Measurements from ENCODE around the gene PNPLA5. TPM values are rescaled to one million over a fixed set of nuclear protein-coding genes. Genes with fewer than 3 reads are reported as not detected.

Gene PNPLA5, protein sequence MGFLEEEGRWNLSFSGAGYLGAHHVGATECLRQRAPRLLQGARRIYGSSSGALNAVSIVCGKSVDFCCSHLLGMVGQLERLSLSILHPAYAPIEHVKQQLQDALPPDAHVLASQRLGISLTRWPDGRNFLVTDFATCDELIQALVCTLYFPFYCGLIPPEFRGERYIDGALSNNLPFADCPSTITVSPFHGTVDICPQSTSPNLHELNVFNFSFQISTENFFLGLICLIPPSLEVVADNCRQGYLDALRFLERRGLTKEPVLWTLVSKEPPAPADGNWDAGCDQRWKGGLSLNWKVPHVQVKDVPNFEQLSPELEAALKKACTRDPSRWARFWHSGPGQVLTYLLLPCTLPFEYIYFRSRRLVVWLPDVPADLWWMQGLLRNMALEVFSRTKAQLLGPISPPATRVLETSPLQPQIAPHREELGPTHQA
- not detected in 2 replicates for total RNA-seq (ENCODE audit: low replicate concordance)
- long read RNA-seq, result 0 reads

DNA sequence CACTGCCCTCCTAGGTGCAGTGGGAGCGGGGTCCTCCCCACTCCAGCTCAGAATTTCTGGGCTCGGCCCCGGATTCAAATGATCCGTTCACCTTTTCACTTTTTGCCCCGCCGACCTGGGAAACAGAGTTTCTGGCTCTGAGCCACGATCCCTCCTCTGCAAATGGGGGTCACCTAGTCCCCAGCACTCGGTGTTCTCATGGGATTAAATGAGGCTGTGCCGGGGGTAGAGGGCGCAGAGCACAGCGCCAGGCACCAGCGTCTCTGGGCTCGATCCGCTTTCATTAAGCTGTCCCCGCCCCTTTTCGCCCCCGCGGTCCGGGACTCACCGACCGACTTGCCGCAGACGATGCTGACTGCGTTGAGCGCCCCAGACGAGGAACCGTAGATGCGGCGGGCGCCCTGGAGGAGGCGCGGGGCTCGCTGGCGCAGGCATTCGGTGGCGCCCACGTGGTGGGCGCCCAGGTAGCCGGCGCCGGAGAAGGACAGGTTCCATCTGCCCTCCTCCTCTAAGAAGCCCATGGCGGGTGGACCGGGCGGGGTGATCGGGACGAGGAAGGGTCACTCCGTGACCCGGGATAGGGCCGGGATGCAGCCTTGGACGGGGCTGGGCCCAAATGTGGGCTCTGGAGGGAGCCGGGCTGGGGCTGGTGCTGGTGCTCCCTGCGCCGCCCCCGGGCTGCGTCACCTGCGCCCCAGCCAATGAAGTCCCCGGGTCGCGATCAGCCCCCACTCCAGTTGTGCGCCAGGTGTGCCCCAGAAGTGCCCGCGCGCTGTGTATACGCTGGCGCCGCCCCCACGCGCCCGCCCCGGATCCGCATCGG lies at the start of gene PNPLA5:
TSS of gene PNPLA5 (minus strand) at position 654 of the 823 bp plus-strand sequence. CDS start at position 521, 133 bp downstream.
- H3K4me1 Mint-ChIP-seq (ENCODE audit: unreplicated experiment), result no peaks in the 10 kb centered on the region
- H3K4me3 Mint-ChIP-seq, result peak within 1 kb of the TSS; percentile 9
- H3K27me3 Mint-ChIP-seq, result peaks cover 83% of the 10 kb centered on the region
- TF ChIP-seq, protein P1, sequence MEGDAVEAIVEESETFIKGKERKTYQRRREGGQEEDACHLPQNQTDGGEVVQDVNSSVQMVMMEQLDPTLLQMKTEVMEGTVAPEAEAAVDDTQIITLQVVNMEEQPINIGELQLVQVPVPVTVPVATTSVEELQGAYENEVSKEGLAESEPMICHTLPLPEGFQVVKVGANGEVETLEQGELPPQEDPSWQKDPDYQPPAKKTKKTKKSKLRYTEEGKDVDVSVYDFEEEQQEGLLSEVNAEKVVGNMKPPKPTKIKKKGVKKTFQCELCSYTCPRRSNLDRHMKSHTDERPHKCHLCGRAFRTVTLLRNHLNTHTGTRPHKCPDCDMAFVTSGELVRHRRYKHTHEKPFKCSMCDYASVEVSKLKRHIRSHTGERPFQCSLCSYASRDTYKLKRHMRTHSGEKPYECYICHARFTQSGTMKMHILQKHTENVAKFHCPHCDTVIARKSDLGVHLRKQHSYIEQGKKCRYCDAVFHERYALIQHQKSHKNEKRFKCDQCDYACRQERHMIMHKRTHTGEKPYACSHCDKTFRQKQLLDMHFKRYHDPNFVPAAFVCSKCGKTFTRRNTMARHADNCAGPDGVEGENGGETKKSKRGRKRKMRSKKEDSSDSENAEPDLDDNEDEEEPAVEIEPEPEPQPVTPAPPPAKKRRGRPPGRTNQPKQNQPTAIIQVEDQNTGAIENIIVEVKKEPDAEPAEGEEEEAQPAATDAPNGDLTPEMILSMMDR (conservative IDR thresholded peaks at IDR 0.05), result no peak
- H3K27ac Mint-ChIP-seq, result no peak within 1 kb of the TSS
- DNase-seq (ENCODE audit: extremely low spot score, unreplicated experiment), result no peak
- H3K9me3 Mint-ChIP-seq, result no peaks in the 10 kb centered on the region
- no peaks in the 10 kb centered on the region for H3K36me3 Mint-ChIP-seq

DNA sequence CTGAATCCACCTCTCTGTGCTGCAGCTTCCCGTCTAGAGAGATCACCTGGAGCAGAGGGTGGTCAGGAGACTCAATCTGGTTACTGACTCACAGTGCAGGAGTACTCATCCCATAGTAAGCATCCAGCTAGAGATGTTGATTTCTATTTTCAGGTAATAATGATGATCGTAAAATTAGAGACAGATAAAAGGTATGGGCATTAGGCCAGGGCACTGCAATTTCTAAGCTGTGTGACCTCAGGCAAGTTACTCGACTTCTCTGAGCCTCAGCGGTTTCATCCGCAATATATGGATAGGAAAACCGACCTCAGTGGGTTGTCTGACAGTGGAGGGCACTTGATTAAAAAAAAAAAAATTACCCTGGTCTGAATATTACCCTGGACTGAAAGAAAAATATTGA lies 49.6 kb upstream of the PNPLA5 start:
- Mint-ChIP-seq H3K36me3 (peaks cover 9% of the 10 kb centered on the region), H3K4me3 (no peak overlapping the region), H3K27me3 (no peaks in the 10 kb centered on the region), H3K4me1 (ENCODE audit: unreplicated experiment) (no peaks in the 10 kb centered on the region), H3K9me3 (no peaks in the 10 kb centered on the region), H3K27ac (no peak overlapping the region)
- TF ChIP-seq, protein P1 (conservative IDR thresholded peaks at IDR 0.05), result no peak
- no peak for DNase-seq (ENCODE audit: extremely low spot score, unreplicated experiment)

DNA sequence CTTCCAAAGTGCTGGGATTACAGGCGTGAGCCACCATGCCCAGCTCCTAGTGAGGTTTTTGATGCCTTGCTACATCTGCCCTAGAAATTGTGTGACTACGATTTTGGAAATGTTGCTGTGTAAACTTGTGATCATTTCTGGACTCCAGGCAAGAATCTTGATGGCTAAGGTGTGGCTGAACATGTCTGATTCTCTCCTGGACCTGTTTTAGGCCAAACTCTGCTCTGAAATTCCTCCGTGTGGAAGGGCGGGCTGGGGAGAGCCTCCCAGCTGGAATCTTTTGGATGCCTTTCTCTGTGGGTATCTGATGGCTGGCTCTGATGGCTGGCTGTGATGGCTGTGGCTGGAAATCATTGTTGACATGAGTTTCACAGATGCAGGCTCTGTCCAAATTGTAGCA lies 40.0 kb upstream of the PNPLA5 start:
- TF ChIP-seq, protein P1 (conservative IDR thresholded peaks at IDR 0.05), result no peak
- Mint-ChIP-seq H3K9me3 (no peaks in the 10 kb centered on the region), H3K4me3 (no peak overlapping the region), H3K27ac (no peak overlapping the region), H3K4me1 (ENCODE audit: unreplicated experiment) (no peaks in the 10 kb centered on the region), H3K36me3 (no peaks in the 10 kb centered on the region), H3K27me3 (no peaks in the 10 kb centered on the region)
- DNase-seq (ENCODE audit: extremely low spot score, unreplicated experiment), result no peak

DNA sequence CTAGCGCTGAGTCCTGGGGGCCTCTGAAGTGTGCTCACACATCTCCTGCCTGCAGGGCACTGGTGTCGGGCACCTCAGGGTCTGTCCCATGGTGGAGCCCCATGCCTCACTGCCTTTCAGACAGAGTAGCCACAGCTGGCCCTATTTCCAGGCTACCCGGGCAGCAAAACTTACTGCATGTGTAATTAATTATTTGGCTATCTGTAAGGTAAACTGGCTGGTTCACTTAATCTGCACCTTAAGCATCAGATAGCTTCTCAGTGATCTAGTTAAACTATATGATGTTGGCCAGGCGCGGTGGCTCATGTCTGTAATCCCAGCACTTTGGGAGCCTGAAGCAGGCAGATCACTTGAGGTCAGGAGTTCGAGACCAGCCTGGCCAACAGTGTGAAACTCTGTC lies 37.1 kb upstream of the PNPLA5 start:
- no peak overlapping the region for H3K4me3 Mint-ChIP-seq
- no peak for DNase-seq (ENCODE audit: extremely low spot score, unreplicated experiment)
- TF ChIP-seq, protein P1 (conservative IDR thresholded peaks at IDR 0.05), result no peak
- no peaks in the 10 kb centered on the region for H3K36me3 Mint-ChIP-seq
- H3K27me3 Mint-ChIP-seq, result no peaks in the 10 kb centered on the region
- no peaks in the 10 kb centered on the region for H3K9me3 Mint-ChIP-seq
- no peak overlapping the region for H3K27ac Mint-ChIP-seq
- peaks cover 9% of the 10 kb centered on the region for H3K4me1 Mint-ChIP-seq (ENCODE audit: unreplicated experiment)

DNA sequence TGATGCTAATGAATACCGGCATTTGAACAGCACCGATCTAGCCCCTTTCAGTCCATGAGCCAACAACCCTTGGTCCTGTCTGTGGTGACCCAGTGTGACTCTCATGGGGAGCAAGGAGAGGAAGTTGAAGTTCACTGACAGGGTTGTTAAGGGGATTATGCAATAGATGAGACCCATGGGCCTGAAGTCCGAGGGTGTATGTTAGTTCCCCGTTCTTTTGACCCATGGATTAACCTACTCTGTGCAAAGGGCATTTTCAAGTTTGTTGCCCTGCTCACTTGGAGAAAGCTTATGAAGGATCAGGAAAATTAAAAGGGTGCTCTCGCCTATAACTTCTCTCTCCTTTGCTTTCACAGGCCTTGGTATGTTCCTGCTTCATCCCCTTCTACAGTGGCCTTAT lies 36.7 kb upstream of the PNPLA5 start:
- Mint-ChIP-seq H3K4me1 (ENCODE audit: unreplicated experiment) (peaks cover 9% of the 10 kb centered on the region), H3K4me3 (no peak overlapping the region), H3K27ac (no peak overlapping the region), H3K9me3 (no peaks in the 10 kb centered on the region), H3K27me3 (no peaks in the 10 kb centered on the region), H3K36me3 (no peaks in the 10 kb centered on the region)
- no peak for DNase-seq (ENCODE audit: extremely low spot score, unreplicated experiment)
- TF ChIP-seq, protein P1 (conservative IDR thresholded peaks at IDR 0.05), result no peak

All from type B pancreatic cell (in vitro differentiated cells).